ENCODE measurements around the gene BMPR1A.

The BMPR1A gene

GRCh38 chr10:86956195-86956847 is 199.9 kb downstream of the BMPR1A start:
- Histone ChIP-seq H3K4me1 (ENCODE audit: insufficient read depth, low read length, poor library complexity, severe bottlenecking) (peaks cover 6% of the 10 kb centered on the region), H3K27me3 (ENCODE audit: insufficient read depth, low read length, poor library complexity, severe bottlenecking) (no peaks in the 10 kb centered on the region), H3K36me3 (ENCODE audit: insufficient read depth, low read length) (no peaks in the 10 kb centered on the region), H3K79me2 (ENCODE audit: insufficient read depth, low read length) (no peaks in the 10 kb centered on the region), H3K4me3 (ENCODE audit: low read length, poor library complexity, severe bottlenecking) (no peak overlapping the region), H3F3A (ENCODE audit: low read depth) (no peaks in the 10 kb centered on the region), H2AFZ (ENCODE audit: low read length) (no peak overlapping the region), H4K20me1 (ENCODE audit: insufficient read depth, low read length, poor library complexity, severe bottlenecking) (no peaks in the 10 kb centered on the region), H3K9me3 (ENCODE audit: insufficient read depth, low read depth, low read length) (peaks cover 6% of the 10 kb centered on the region; the same call in 1 of the 2 replicates), H3K9me2 (replicated peaks; ENCODE audit: low read depth, low read length) (no peaks in the 10 kb centered on the region), H3K9ac (ENCODE audit: low read depth, low read length, poor library complexity, severe bottlenecking) (no peak overlapping the region), H3K4me2 (ENCODE audit: low read depth, low read length, poor library complexity, severe bottlenecking) (no peak overlapping the region)
- TF ChIP-seq EZH2phosphoT487 (IDR thresholded peaks at IDR 0.05; ENCODE audit: borderline replicate concordance) (no peak), CTCF (conservative IDR thresholded peaks at IDR 0.05; ENCODE audit: low read length) (no peak)

- Histone ChIP-seq H3K4me2 (ENCODE audit: low read depth, low read length, poor library complexity, severe bottlenecking) (no peak overlapping the region), H3K9me2 (replicated peaks; ENCODE audit: low read depth, low read length) (no peaks in the 10 kb centered on the region), H3K4me3 (ENCODE audit: low read length, poor library complexity, severe bottlenecking) (no peak overlapping the region), H4K20me1 (ENCODE audit: insufficient read depth, low read length, poor library complexity, severe bottlenecking) (no peaks in the 10 kb centered on the region), H3K9me3 (ENCODE audit: insufficient read depth, low read depth, low read length) (peaks cover 4% of the 10 kb centered on the region; the same call in 1 of the 2 replicates), H3F3A (ENCODE audit: low read depth) (no peaks in the 10 kb centered on the region), H3K36me3 (ENCODE audit: insufficient read depth, low read length) (no peaks in the 10 kb centered on the region), H2AFZ (ENCODE audit: low read length) (no peak overlapping the region), H3K9ac (ENCODE audit: low read depth, low read length, poor library complexity, severe bottlenecking) (no peak overlapping the region), H3K4me1 (ENCODE audit: insufficient read depth, low read length, poor library complexity, severe bottlenecking) (peaks cover 6% of the 10 kb centered on the region), H3K79me2 (ENCODE audit: insufficient read depth, low read length) (no peaks in the 10 kb centered on the region), H3K27me3 (ENCODE audit: insufficient read depth, low read length, poor library complexity, severe bottlenecking) (no peaks in the 10 kb centered on the region)
- TF ChIP-seq EZH2phosphoT487 (IDR thresholded peaks at IDR 0.05; ENCODE audit: borderline replicate concordance) (no peak), CTCF (conservative IDR thresholded peaks at IDR 0.05; ENCODE audit: low read length) (no peak)
These were observed 200.5 kb downstream of the BMPR1A start for GRCh38 chr10:86956848-86957448.

GRCh38 chr10:86957471-86958115 is 201.2 kb downstream of the BMPR1A start, which contains the start of gene MMRN2:
Gene MMRN2, minus strand, starts transcription at chr10:86957615. Its CDS starts 74 bp downstream, at chr10:86957541.
- Histone ChIP-seq H3K9ac (ENCODE audit: low read depth, low read length, poor library complexity, severe bottlenecking) (no peak within 1 kb of the TSS), H3K4me2 (ENCODE audit: low read depth, low read length, poor library complexity, severe bottlenecking) (no peak within 1 kb of the TSS), H3F3A (ENCODE audit: low read depth) (no peaks in the 10 kb centered on the region), H3K4me3 (ENCODE audit: low read length, poor library complexity, severe bottlenecking) (no peak within 1 kb of the TSS), H3K9me3 (ENCODE audit: insufficient read depth, low read depth, low read length) (no peaks in the 10 kb centered on the region; the same call in 1 of the 2 replicates), H3K79me2 (ENCODE audit: insufficient read depth, low read length) (no peaks in the 10 kb centered on the region), H3K27me3 (ENCODE audit: insufficient read depth, low read length, poor library complexity, severe bottlenecking) (no peaks in the 10 kb centered on the region), H3K9me2 (replicated peaks; ENCODE audit: low read depth, low read length) (no peaks in the 10 kb centered on the region), H3K36me3 (ENCODE audit: insufficient read depth, low read length) (no peaks in the 10 kb centered on the region), H4K20me1 (ENCODE audit: insufficient read depth, low read length, poor library complexity, severe bottlenecking) (no peaks in the 10 kb centered on the region), H2AFZ (ENCODE audit: low read length) (no peak within 1 kb of the TSS; the same call in 1 of the 2 replicates), H3K4me1 (ENCODE audit: insufficient read depth, low read length, poor library complexity, severe bottlenecking) (peaks cover 6% of the 10 kb centered on the region)
- TF ChIP-seq CTCF (conservative IDR thresholded peaks at IDR 0.05; ENCODE audit: low read length) (no peak), EZH2phosphoT487 (IDR thresholded peaks at IDR 0.05; ENCODE audit: borderline replicate concordance) (no peak)

Data from Loucy (cell line).